Choroid plexus epithelial cell (primary cell): ENCODE data around the gene CNGA2.

ENCODE experiments used
- DNase-seq: peaks from one replicate; pipeline ENCODE4 v3.0.0-alpha.2; 2010; ENCODE audit warnings: low read depth
- H3K4me3 ChIP-seq: 2 replicates; pipeline ENCODE4 v1.5.1; 2011; ENCODE audit warnings: low read depth, mild to moderate bottlenecking, control low read depth, low read length, moderate library complexity
- CTCF ChIP-seq: conservative IDR thresholded peaks from 2 replicates; pipeline ENCODE4 v1.5.1; 2011; ENCODE audit warnings: low read depth, mild to moderate bottlenecking, control low read depth, inconsistent platforms, low read length, moderate library complexity

CNGA2 gene

DNA sequence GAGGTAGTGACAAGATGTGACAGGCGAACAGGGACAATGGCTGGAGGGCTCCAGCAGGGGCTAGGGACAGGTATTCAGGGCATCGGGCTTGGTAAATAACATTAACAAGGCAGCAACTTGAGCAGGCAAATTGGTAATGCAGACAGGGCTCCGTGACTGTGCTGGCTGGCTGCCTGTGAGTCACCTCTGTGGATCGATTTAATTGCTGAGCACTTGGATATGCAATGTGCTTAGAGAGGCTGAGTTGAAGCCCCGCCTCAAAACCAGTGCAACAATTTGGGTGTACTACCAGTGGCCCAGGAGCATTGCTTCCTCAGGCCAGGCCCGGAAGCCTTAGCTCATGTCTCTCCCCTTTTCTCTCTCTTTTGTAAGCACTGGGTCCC is 19.5 kb downstream of the CNGA2 start:
- TF ChIP-seq CTCF = no peak
- peak; percentile 43 for DNase-seq
- no peak overlapping the region for H3K4me3 ChIP-seq

- no peak overlapping the region for H3K4me3 ChIP-seq
- no peak for TF ChIP-seq CTCF
- peak; percentile 55 for DNase-seq
These were observed 20.2 kb downstream of the CNGA2 start for GRCh38 chrX:151754641-151755215.

DNA sequence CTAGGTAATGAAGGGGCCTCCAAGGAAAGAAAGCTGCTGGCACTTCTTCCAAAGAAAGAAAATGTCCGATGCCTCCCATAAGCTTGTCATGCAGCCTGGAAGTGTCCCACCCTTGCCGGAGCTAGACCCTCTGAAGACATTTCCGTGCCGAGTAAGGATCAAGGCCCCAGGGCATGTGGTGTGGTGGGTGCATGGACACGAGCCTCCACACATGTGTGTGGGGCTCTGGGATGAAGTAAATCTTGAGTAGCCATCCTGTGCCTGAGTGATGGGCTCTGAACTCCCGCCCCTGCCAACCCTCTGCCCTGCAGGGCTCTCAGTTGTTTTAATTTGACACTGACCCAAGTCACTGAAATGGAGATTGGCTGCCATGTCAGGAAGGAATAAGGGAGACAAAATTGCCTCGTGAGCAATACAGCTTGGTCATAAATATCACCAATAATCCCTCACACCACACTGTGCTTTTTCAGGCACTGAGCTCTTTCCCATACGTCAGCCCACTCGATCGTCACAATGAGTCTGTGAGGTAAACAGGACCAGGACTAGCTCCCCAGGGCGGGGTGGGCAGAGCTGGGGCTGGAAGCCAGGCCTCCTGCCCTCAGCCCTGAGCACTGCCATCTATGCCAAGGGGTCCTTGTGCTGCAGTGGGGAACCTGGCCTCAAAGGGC is 24.6 kb downstream of the CNGA2 start:
- no peak for TF ChIP-seq CTCF
- no peak overlapping the region for H3K4me3 ChIP-seq
- DNase-seq = no peak

DNA sequence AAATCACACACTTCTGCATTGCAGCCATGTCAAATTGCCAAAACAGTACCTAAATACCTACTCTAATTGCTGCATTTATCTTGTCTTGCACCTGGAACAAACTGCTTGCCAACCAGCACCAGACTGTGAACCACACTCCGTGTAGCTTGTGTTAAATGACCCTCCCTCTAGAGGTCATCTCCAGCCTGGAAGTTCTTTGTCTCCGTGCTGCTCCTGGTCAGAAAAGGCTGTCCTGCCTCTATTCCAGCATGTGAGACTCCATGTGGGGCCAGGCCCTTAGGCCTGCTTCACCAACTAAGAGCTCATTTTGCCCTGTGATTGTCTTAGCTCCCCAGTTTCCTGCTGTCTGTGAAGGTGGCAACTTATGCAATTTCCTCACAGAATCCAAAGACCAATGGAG is 28.3 kb downstream of the CNGA2 start:
- H3K4me3 ChIP-seq = no peak overlapping the region
- TF ChIP-seq CTCF = no peak
- peak; percentile 2 for DNase-seq

GRCh38 chrX:151763711-151764110 is 29.2 kb downstream of the CNGA2 start:
- DNase-seq = no peak
- no peak for TF ChIP-seq CTCF

GRCh38 chrX:151765026-151765425 is 30.5 kb downstream of the CNGA2 start:
- DNase-seq = no peak
- TF ChIP-seq CTCF = no peak
- no peak overlapping the region for H3K4me3 ChIP-seq

More at GRCh38 chrX:151763711-151764110, 29.2 kb downstream of the CNGA2 start:
- no peak overlapping the region for H3K4me3 ChIP-seq

- H3K4me3 ChIP-seq = no peak overlapping the region
- no peak for DNase-seq
- no peak for TF ChIP-seq CTCF
These were observed 37.2 kb downstream of the CNGA2 start for GRCh38 chrX:151771726-151772125.
